Esophagus squamous epithelium (tissue), 4 donors: ENCODE measurements around the gene FIG4.

Experiments used
- CTCF ChIP-seq, 6 experiments: fragments of 450-650 bp in 4 of 6; fragments of 200-600 bp in 2 of 6; sonication (generic) in 2 of 6; IDR thresholded peaks; one replicate each; pipeline ENCODE4 v1.5.1; 2016 to 2019; ENCODE audit warnings: antibody characterized with exemption in 6 of 6, mild to moderate bottlenecking in 4 of 6, moderate library complexity in 4 of 6
- POLR2A ChIP-seq, 4 donors: fragments of 450-650 bp; IDR thresholded peaks; one replicate each; pipeline ENCODE4 v1.6.1; 2017; ENCODE audit warnings: antibody characterized with exemption in 4 of 4, mild to moderate bottlenecking in 4 of 4, moderate library complexity in 3 of 4

GRCh38 chr6:109772883-109773431 is 81.9 kb downstream of the FIG4 start:
- TF ChIP-seq CTCF (IDR thresholded peaks at IDR 0.05) (no peak), POLR2A (IDR thresholded peaks at IDR 0.05) (no peak)
